Measurements from ENCODE around the gene VSTM2L. TPM values are rescaled to one million over a fixed set of nuclear protein-coding genes. Genes with fewer than 3 reads are reported as not detected.

VSTM2L gene
- total RNA-seq, 4 donors from 2014 or later = 0.78 to 1.4 TPM; not detected in 2

- WGBS = 58% methylated on average over 12 of the region's 18 CpGs
- H3K27me3 ChIP-seq = peaks cover 13% of the 10 kb centered on the region
Observed at GRCh38 chr20:37880726-37881591, 22.0 kb upstream of the VSTM2L start.

GRCh38 chr20:37881601-37882343 is 21.2 kb upstream of the VSTM2L start:
- no peak overlapping the region for H3K27ac ChIP-seq
- 66% methylated on average over 22 of the region's 22 CpGs for WGBS
- no peak overlapping the region for H3K4me3 ChIP-seq
- TF ChIP-seq, protein P1, sequence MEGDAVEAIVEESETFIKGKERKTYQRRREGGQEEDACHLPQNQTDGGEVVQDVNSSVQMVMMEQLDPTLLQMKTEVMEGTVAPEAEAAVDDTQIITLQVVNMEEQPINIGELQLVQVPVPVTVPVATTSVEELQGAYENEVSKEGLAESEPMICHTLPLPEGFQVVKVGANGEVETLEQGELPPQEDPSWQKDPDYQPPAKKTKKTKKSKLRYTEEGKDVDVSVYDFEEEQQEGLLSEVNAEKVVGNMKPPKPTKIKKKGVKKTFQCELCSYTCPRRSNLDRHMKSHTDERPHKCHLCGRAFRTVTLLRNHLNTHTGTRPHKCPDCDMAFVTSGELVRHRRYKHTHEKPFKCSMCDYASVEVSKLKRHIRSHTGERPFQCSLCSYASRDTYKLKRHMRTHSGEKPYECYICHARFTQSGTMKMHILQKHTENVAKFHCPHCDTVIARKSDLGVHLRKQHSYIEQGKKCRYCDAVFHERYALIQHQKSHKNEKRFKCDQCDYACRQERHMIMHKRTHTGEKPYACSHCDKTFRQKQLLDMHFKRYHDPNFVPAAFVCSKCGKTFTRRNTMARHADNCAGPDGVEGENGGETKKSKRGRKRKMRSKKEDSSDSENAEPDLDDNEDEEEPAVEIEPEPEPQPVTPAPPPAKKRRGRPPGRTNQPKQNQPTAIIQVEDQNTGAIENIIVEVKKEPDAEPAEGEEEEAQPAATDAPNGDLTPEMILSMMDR (IDR thresholded peaks at IDR 0.05) = no peak
- TF ChIP-seq POLR2A (IDR thresholded peaks at IDR 0.05) = no peak
- no peak for TF ChIP-seq POLR2AphosphoS5 (IDR thresholded peaks at IDR 0.05)
- TF ChIP-seq EP300 (IDR thresholded peaks at IDR 0.05) = no peak
- DNase-seq (ENCODE audit: low spot score in 2 of 2) = no peak
- no peaks in the 10 kb centered on the region for H3K36me3 ChIP-seq
- no peaks in the 10 kb centered on the region for H3K9me3 ChIP-seq
- peaks cover 20% of the 10 kb centered on the region for H3K27me3 ChIP-seq
- H3K4me1 ChIP-seq = no peaks in the 10 kb centered on the region

More at GRCh38 chr20:37880726-37881591, 22.0 kb upstream of the VSTM2L start:
- DNase-seq (ENCODE audit: low spot score in 2 of 2) = no peak
- H3K4me1 ChIP-seq = no peaks in the 10 kb centered on the region
- no peaks in the 10 kb centered on the region for H3K36me3 ChIP-seq
- H3K4me3 ChIP-seq = no peak overlapping the region
- no peak for TF ChIP-seq POLR2A (IDR thresholded peaks at IDR 0.05)
- TF ChIP-seq, protein P1 (IDR thresholded peaks at IDR 0.05) = no peak
- no peak for TF ChIP-seq EP300 (IDR thresholded peaks at IDR 0.05)
- no peak for TF ChIP-seq POLR2AphosphoS5 (IDR thresholded peaks at IDR 0.05)
- no peaks in the 10 kb centered on the region for H3K9me3 ChIP-seq
- H3K27ac ChIP-seq = no peak overlapping the region

DNA sequence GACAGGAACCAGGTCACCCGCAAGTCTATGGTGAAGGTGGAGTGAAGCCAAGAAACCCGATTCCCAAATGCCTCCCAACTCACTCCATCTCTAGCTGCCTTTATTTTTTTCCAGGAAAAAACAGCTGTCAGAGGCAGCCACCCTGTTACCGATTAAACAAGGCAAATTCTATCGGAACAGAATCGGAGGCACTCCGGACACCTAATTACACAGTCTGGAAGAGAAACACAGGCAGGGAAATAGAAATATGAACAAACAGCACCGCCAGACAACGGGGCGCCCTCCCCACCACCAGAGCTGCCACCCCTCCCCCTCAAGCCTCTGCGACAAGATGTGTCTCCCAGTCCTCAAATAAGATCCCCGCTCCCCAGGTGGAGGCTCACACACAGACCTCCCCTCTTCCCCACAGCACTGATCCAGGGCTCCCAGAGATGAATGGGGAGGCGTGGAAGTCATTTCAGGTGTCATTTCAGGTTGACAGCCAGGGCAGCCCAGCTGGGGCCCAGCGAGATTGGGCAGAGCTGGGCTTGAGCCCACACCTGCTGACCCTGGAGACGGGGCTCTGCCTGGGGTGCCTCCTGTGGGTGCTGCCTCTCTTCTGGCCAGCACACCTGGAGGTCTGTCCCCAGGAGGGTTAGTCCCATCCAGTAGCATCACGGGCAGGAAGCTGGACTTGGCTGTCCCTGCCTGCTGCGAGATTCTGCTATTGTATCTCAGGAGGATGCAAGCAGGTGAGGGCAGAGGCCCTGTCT is 19.8 kb upstream of the VSTM2L start:
- H3K27ac ChIP-seq = no peak overlapping the region
- WGBS = 75% methylated on average over 12 of the region's 16 CpGs
- no peaks in the 10 kb centered on the region for H3K4me1 ChIP-seq
- H3K27me3 ChIP-seq = peaks cover 20% of the 10 kb centered on the region
- H3K36me3 ChIP-seq = no peaks in the 10 kb centered on the region
- DNase-seq (ENCODE audit: low spot score in 2 of 2) = no peak
- H3K9me3 ChIP-seq = no peaks in the 10 kb centered on the region
- no peak overlapping the region for H3K4me3 ChIP-seq
- no peak for TF ChIP-seq POLR2AphosphoS5 (IDR thresholded peaks at IDR 0.05)
- TF ChIP-seq POLR2A (IDR thresholded peaks at IDR 0.05) = no peak
- no peak for TF ChIP-seq EP300 (IDR thresholded peaks at IDR 0.05)
- TF ChIP-seq, protein P1 (IDR thresholded peaks at IDR 0.05) = no peak

- 95% methylated on average over 8 of the region's 8 CpGs for WGBS
- no peak for TF ChIP-seq EP300 (IDR thresholded peaks at IDR 0.05)
- TF ChIP-seq, protein P1 (IDR thresholded peaks at IDR 0.05) = no peak
- no peak for TF ChIP-seq POLR2AphosphoS5 (IDR thresholded peaks at IDR 0.05)
- no peak for TF ChIP-seq POLR2A (IDR thresholded peaks at IDR 0.05)
- Histone ChIP-seq H3K4me1 (no peaks in the 10 kb centered on the region), H3K4me3 (no peak overlapping the region), H3K9me3 (no peaks in the 10 kb centered on the region), H3K27ac (no peak overlapping the region), H3K36me3 (no peaks in the 10 kb centered on the region), H3K27me3 (peaks cover 20% of the 10 kb centered on the region)
- no peak for DNase-seq (ENCODE audit: low spot score in 2 of 2)
Observed at GRCh38 chr20:37885042-37885441, 17.9 kb upstream of the VSTM2L start.

All from suprapubic skin (tissue), 4 donors.